ENCODE results near the gene MAX. TPM values are rescaled to one million over a fixed set of nuclear protein-coding genes. Genes with fewer than 3 reads are reported as not detected.

Gene MAX
- total RNA-seq, 1 donor from 2014 or later, result 83.2 TPM

DNA sequence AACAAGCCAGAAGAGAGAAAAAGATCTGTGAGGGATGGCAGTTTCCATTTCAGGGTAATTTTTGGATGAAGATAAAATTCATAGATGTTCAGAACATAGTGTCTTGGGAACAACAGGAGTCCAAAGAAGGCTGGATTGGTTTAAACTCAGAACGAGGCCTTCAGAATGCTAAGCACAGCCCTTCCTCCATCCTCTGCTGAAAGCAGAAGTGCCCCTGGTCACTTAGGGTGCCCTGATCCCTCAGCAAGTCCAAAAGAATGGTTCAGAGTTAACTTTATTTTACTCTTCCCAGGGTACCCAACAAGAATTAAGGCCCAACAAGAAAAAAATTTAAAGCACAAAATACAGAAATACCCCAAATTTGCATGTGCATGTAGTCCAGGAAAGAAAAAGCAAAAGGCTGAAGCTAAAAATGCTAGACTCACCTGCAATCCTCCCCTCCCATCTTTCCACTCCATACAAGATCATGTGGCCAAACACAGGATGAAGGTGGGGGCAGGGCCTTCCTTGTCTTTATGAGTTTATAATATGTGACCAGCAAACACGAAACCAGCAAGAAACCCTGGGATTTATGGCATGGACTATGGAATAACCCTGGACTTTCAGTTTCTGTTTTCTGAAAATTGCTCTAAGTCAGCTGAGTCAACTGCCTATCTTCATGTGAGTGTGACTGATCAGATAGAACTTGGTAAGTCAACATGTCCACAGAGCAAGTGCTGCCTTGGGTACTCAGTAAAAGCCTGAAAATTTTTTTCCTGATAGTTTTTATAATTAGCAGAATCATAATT is 21.2 kb downstream of the MAX start:
- Mint-ChIP-seq H3K4me3 (no peak overlapping the region), H3K27me3 (ENCODE audit: low read depth) (no peaks in the 10 kb centered on the region), H3K36me3 (peaks cover 49% of the 10 kb centered on the region), H3K9me3 (peaks cover 3% of the 10 kb centered on the region), H3K4me1 (no peaks in the 10 kb centered on the region), H3K27ac (no peak overlapping the region)
- no peak for DNase-seq (ENCODE audit: low spot score in 2 of 2, unreplicated experiment in 2 of 2)
- TF ChIP-seq, protein P1, sequence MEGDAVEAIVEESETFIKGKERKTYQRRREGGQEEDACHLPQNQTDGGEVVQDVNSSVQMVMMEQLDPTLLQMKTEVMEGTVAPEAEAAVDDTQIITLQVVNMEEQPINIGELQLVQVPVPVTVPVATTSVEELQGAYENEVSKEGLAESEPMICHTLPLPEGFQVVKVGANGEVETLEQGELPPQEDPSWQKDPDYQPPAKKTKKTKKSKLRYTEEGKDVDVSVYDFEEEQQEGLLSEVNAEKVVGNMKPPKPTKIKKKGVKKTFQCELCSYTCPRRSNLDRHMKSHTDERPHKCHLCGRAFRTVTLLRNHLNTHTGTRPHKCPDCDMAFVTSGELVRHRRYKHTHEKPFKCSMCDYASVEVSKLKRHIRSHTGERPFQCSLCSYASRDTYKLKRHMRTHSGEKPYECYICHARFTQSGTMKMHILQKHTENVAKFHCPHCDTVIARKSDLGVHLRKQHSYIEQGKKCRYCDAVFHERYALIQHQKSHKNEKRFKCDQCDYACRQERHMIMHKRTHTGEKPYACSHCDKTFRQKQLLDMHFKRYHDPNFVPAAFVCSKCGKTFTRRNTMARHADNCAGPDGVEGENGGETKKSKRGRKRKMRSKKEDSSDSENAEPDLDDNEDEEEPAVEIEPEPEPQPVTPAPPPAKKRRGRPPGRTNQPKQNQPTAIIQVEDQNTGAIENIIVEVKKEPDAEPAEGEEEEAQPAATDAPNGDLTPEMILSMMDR (IDR thresholded peaks at IDR 0.05; ENCODE audit: unreplicated experiment), result no peak

- no peak for DNase-seq (ENCODE audit: low spot score in 2 of 2, unreplicated experiment in 2 of 2)
- H3K4me1 Mint-ChIP-seq, result no peaks in the 10 kb centered on the region
- TF ChIP-seq, protein P1 (IDR thresholded peaks at IDR 0.05; ENCODE audit: unreplicated experiment), result no peak
- H3K9me3 Mint-ChIP-seq, result no peaks in the 10 kb centered on the region
- no peaks in the 10 kb centered on the region for H3K27me3 Mint-ChIP-seq (ENCODE audit: low read depth)
- H3K36me3 Mint-ChIP-seq, result peaks cover 47% of the 10 kb centered on the region
- H3K27ac Mint-ChIP-seq, result no peak overlapping the region
- no peak overlapping the region for H3K4me3 Mint-ChIP-seq
These were observed 22.5 kb downstream of the MAX start for GRCh38 chr14:65079768-65080167.

DNA sequence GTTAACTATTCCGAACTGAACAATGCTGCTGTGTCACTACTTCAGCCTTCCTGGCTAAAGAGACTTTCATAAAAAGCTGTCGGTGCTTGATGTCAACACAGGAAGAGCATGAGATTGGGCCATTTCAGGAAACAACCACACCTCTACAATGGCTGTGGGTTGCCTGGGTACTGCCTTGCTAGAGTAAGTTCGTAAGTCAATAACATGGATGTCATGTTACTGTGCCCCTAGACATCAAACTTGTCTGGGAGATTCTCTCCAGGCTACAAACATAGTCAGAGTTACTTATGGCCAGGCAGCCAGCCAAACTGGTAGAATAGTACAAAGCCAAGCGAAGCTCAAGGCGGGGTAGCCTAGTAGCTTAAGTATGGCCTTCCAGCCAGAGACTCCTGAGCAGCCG is 23.1 kb downstream of the MAX start:
- no peak for DNase-seq (ENCODE audit: low spot score in 2 of 2, unreplicated experiment in 2 of 2)
- H3K9me3 Mint-ChIP-seq, result no peaks in the 10 kb centered on the region
- H3K27ac Mint-ChIP-seq, result no peak overlapping the region
- H3K4me3 Mint-ChIP-seq, result no peak overlapping the region
- H3K36me3 Mint-ChIP-seq, result peaks cover 44% of the 10 kb centered on the region
- no peaks in the 10 kb centered on the region for H3K27me3 Mint-ChIP-seq (ENCODE audit: low read depth)
- TF ChIP-seq, protein P1 (IDR thresholded peaks at IDR 0.05; ENCODE audit: unreplicated experiment), result no peak
- H3K4me1 Mint-ChIP-seq, result no peaks in the 10 kb centered on the region

DNA sequence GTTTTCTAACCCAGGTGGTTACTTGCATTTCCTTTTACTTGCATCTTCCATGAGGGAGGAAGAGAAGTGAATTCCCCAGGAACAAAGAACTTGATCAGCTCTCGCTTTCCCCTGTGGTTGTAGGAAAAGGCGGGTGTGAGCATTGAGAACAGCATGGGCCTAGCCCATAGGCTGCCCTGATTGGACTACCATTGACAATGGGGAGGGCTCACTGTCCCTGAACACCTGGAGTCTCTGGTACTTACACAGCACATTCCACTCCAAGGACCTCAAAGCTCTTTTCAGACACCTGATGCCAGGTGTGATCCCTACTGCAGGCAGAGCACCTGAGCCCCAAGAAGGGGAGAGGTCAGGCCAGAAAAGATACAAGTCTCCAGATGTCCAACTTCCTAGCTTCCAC is 25.0 kb downstream of the MAX start:
- TF ChIP-seq, protein P1 (IDR thresholded peaks at IDR 0.05; ENCODE audit: unreplicated experiment), result no peak
- Mint-ChIP-seq H3K27ac (no peak overlapping the region), H3K27me3 (ENCODE audit: low read depth) (no peaks in the 10 kb centered on the region), H3K9me3 (no peaks in the 10 kb centered on the region), H3K4me3 (no peak overlapping the region), H3K36me3 (peaks cover 39% of the 10 kb centered on the region), H3K4me1 (peaks cover 3% of the 10 kb centered on the region)
- DNase-seq (ENCODE audit: low spot score in 2 of 2, unreplicated experiment in 2 of 2), result no peak

GRCh38 chr14:65075628-65076325 is 26.5 kb downstream of the MAX start:
- H3K36me3 Mint-ChIP-seq, result peaks cover 31% of the 10 kb centered on the region

More at GRCh38 chr14:65075628-65076325, 26.5 kb downstream of the MAX start:
- no peaks in the 10 kb centered on the region for H3K9me3 Mint-ChIP-seq
- DNase-seq (ENCODE audit: low spot score in 2 of 2, unreplicated experiment in 2 of 2), result no peak
- H3K27me3 Mint-ChIP-seq (ENCODE audit: low read depth), result no peaks in the 10 kb centered on the region
- TF ChIP-seq, protein P1 (IDR thresholded peaks at IDR 0.05; ENCODE audit: unreplicated experiment), result no peak
- H3K4me1 Mint-ChIP-seq, result peaks cover 11% of the 10 kb centered on the region
- H3K27ac Mint-ChIP-seq, result no peak overlapping the region
- H3K4me3 Mint-ChIP-seq, result no peak overlapping the region

All from mesothelial cell of epicardium (in vitro differentiated cells).